ENCODE results near the gene TBC1D8. TPM values are rescaled to one million over a fixed set of nuclear protein-coding genes. Genes with fewer than 3 reads are reported as not detected.

The TBC1D8 gene
- polyA plus RNA-seq, 3 donors = 16.1 to 78.0 (median 22.4) TPM

DNA sequence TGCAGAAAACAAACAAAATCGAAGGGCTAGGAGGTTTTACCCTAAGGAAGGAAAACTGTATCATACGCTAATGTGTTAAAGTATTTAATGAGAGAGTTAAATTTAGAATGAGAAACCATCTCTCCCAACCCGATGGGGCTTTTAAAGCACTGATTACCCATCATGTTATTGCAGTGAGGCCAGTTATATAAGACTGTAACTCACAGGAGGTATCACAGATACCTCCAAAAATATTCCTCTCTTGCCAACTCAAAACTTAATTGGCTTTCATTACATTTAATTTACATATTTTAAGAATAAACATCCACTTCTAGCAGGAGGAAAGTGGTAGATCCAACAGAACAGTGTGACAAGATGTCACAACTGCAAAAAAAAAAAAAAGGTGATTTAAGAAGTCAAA, 92.8 kb downstream of the TBC1D8 start:
- Histone ChIP-seq H2AFZ (ENCODE audit: insufficient read depth, low read depth, low read length, poor library complexity, severe bottlenecking) (no peak overlapping the region), H3K9me3 (replicated peaks in 1 of 2; ENCODE audit: control insufficient read depth in 1 of 2, insufficient read depth in 1 of 2, low read length in 2 of 2) (no peaks in the 10 kb centered on the region), H3K4me2 (replicated peaks; ENCODE audit: extremely low read depth, low read length, poor library complexity, severe bottlenecking) (no peak overlapping the region), H3K36me3 (replicated peaks in 1 of 2; ENCODE audit: control insufficient read depth in 1 of 2, insufficient read depth in 2 of 2, low read length in 2 of 2) (peaks cover 16 to 55% of the 10 kb centered on the region in 2 donors), H4K20me1 (ENCODE audit: insufficient read depth, low read length) (peaks cover 71% of the 10 kb centered on the region), H3K4me3 (replicated peaks in 1 of 3; ENCODE audit: low read depth in 2 of 3, low read length in 3 of 3) (no peak overlapping the region), H3K27ac (ENCODE audit: low read depth in 1 of 2, low read length in 2 of 2) (no peak overlapping the region), H3K9ac (ENCODE audit: insufficient read depth, low read length, poor library complexity, severe bottlenecking) (no peak overlapping the region), H3K27me3 (ENCODE audit: control insufficient read depth in 2 of 2, insufficient read depth in 2 of 2, low read length in 2 of 2) (no peaks in the 10 kb centered on the region), H3K4me1 (ENCODE audit: control insufficient read depth in 1 of 2, insufficient read depth in 2 of 2, low read length in 2 of 2) (no peaks in the 10 kb centered on the region), H3K79me2 (ENCODE audit: insufficient read depth, low read length) (no peaks in the 10 kb centered on the region)
- Mint-ChIP-seq H3K27ac (no peak overlapping the region), H3K4me1 (peaks cover 3% of the 10 kb centered on the region), H3K4me3 (no peak overlapping the region), H3K36me3 (peaks cover 51 to 61% of the 10 kb centered on the region in 2 donors), H3K9me3 (peaks cover 0 to 2% (median 0%) of the 10 kb centered on the region in 7 donors), H3K27me3 (ENCODE audit: low read depth in 3 of 3) (peaks cover 0 to 3% (median 0%) of the 10 kb centered on the region in 3 donors)
- DNase-seq = no peak
- intact Hi-C loops (cut with micrococcal nuclease) = no loop called here
- TF ChIP-seq, protein P1, sequence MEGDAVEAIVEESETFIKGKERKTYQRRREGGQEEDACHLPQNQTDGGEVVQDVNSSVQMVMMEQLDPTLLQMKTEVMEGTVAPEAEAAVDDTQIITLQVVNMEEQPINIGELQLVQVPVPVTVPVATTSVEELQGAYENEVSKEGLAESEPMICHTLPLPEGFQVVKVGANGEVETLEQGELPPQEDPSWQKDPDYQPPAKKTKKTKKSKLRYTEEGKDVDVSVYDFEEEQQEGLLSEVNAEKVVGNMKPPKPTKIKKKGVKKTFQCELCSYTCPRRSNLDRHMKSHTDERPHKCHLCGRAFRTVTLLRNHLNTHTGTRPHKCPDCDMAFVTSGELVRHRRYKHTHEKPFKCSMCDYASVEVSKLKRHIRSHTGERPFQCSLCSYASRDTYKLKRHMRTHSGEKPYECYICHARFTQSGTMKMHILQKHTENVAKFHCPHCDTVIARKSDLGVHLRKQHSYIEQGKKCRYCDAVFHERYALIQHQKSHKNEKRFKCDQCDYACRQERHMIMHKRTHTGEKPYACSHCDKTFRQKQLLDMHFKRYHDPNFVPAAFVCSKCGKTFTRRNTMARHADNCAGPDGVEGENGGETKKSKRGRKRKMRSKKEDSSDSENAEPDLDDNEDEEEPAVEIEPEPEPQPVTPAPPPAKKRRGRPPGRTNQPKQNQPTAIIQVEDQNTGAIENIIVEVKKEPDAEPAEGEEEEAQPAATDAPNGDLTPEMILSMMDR (IDR thresholded peaks at IDR 0.05) = no peak
- no CpG with 5 or more reads among the region's 3 CpGs for WGBS (ENCODE audit: insufficient coverage)

DNA sequence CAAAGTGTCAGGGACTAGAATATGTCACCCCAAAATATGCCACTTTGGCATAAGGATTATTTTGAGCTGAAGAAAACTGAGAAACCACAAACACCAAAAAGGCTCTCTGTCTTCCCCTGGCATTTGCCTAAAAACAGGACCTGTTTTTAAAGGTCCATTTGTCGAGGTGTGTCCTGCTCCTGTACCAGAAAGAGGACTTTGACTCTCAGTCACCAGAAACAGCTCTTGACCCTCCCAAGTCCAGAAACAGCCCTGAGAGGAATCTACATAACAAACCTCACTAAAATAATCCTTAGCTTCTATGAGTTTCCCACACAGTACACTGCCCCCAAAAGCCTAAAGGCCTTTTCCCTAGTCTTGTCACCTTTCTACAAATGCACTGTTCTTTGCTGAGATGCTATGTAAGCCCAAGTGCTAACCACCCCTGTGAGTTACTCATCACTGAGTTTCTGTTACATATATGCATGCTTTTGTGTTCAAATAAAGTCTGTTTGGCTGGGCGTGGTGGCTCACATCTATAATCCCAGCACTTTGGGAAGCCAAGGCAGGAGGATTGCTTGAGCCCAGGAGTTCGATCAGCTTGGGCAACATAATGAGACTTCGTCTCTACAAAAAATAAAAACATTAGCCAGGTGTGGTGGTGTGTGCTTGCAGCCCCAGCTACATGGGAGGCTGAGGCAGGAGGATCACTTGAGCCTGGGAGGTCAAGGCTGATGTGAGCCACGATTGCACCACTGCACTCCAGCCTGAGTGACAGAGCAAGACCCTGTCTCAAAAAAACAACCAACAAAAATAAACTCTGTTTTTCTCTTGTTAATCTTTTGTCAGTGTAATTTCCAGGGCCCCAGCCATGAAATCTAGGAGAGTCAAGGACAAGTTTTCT, 93.9 kb downstream of the TBC1D8 start:
- Mint-ChIP-seq H3K27ac (peak overlapping the region in 2 of 7 donors; percentile 1 to 18), H3K4me1 (peaks cover 3% of the 10 kb centered on the region), H3K36me3 (peaks cover 59 to 70% of the 10 kb centered on the region in 2 donors), H3K4me3 (no peak overlapping the region), H3K27me3 (ENCODE audit: low read depth in 3 of 3) (peaks cover 0 to 3% (median 0%) of the 10 kb centered on the region in 3 donors), H3K9me3 (peaks cover 0 to 2% (median 0%) of the 10 kb centered on the region in 7 donors)
- no peaks in the 10 kb centered on the region for H3K4me1 ChIP-seq (ENCODE audit: control insufficient read depth in 1 of 2, insufficient read depth in 2 of 2, low read length in 2 of 2)
- no peak overlapping the region for H3K4me2 ChIP-seq (replicated peaks; ENCODE audit: extremely low read depth, low read length, poor library complexity, severe bottlenecking)
- no peaks in the 10 kb centered on the region for H3K27me3 ChIP-seq (ENCODE audit: control insufficient read depth in 2 of 2, insufficient read depth in 2 of 2, low read length in 2 of 2)
- no peaks in the 10 kb centered on the region for H3K79me2 ChIP-seq (ENCODE audit: insufficient read depth, low read length)
- H3K27ac ChIP-seq (ENCODE audit: low read depth in 1 of 2, low read length in 2 of 2) = no peak overlapping the region
- peaks cover 67% of the 10 kb centered on the region for H4K20me1 ChIP-seq (ENCODE audit: insufficient read depth, low read length)
- H2AFZ ChIP-seq (ENCODE audit: insufficient read depth, low read depth, low read length, poor library complexity, severe bottlenecking) = no peak overlapping the region
- H3K36me3 ChIP-seq (replicated peaks in 1 of 2; ENCODE audit: control insufficient read depth in 1 of 2, insufficient read depth in 2 of 2, low read length in 2 of 2) = peaks cover 19 to 64% of the 10 kb centered on the region in 2 donors
- TF ChIP-seq, protein P1 (IDR thresholded peaks at IDR 0.05) = no peak
- intact Hi-C loops (cut with micrococcal nuclease) = no loop called here
- no peak overlapping the region for H3K4me3 ChIP-seq (replicated peaks in 1 of 3; ENCODE audit: low read depth in 2 of 3, low read length in 3 of 3)
- no peak overlapping the region for H3K9ac ChIP-seq (ENCODE audit: insufficient read depth, low read length, poor library complexity, severe bottlenecking)
- DNase-seq = no peak
- 97% methylated on average over 3 of the region's 5 CpGs for whole genome bisulfite sequencing (ENCODE audit: insufficient coverage)
- H3K9me3 ChIP-seq (replicated peaks in 1 of 2; ENCODE audit: control insufficient read depth in 1 of 2, insufficient read depth in 1 of 2, low read length in 2 of 2) = no peaks in the 10 kb centered on the region

Measured in CD14-positive monocyte (primary cell).